GM23338 (cell line): Measurements from ENCODE around the gene CRYL1. TPM values are rescaled to one million over a fixed set of nuclear protein-coding genes. Genes with fewer than 3 reads are reported as not detected.

Experiments
- ATAC-seq: fragments of 200-7000 bp; cut with Tn5 transposase; 3 replicates; pipeline ENCODE4 v1.9.1; 2020
- DNase-seq: peaks from one replicate; pipeline ENCODE4 v3.0.0-alpha.2; 2015; ENCODE audit warnings: low spot score
- H2AFZ ChIP-seq: fragments of 200-600 bp; sonication (generic); 2 replicates; pipeline ENCODE4 v1.8.0; 2016; ENCODE audit warnings: antibody characterized with exemption, mild to moderate bottlenecking, moderate library complexity
- H3F3A ChIP-seq: fragments of 200-600 bp; sonication (generic); replicated peaks from 2 replicates; pipeline ENCODE4 v1.8.0; 2017; ENCODE audit warnings: antibody characterized with exemption, mixed run types, low read depth
- H3K27ac ChIP-seq: fragments of 200-600 bp; sonication (generic); 2 replicates; pipeline ENCODE4 v1.6.1; 2016; ENCODE audit warnings: low read depth
- H3K27me3 ChIP-seq: fragments of 200-600 bp; sonication (generic); 2 replicates; pipeline ENCODE4 v1.8.0; 2016; ENCODE audit warnings: mild to moderate bottlenecking, mixed run types, moderate library complexity; ENCODE audit not compliant: insufficient read depth
- H3K36me3 ChIP-seq: fragments of 200-600 bp; sonication (generic); 2 replicates; pipeline ENCODE4 v1.8.0; 2016; ENCODE audit warnings: mild to moderate bottlenecking; ENCODE audit not compliant: insufficient read depth
- H3K4me1 ChIP-seq: fragments of 200-600 bp; sonication (generic); 2 replicates; pipeline ENCODE4 v1.8.0; 2016; ENCODE audit warnings: mild to moderate bottlenecking, moderate library complexity; ENCODE audit not compliant: insufficient read depth
- H3K4me2 ChIP-seq: fragments of 200-600 bp; sonication (generic); 2 replicates; pipeline ENCODE4 v1.7.1; 2017; ENCODE audit warnings: mixed run types
- H3K4me3 ChIP-seq: fragments of 200-600 bp; sonication (generic); 2 replicates; pipeline ENCODE4 v1.6.1; 2016; ENCODE audit warnings: mixed run types
- H3K79me2 ChIP-seq: fragments of 200-600 bp; sonication (generic); replicated peaks from 2 replicates; pipeline ENCODE4 v1.8.0; 2017; ENCODE audit warnings: mild to moderate bottlenecking; ENCODE audit not compliant: insufficient read depth
- H3K9me2 ChIP-seq: fragments of 200-600 bp; sonication (generic); 2 replicates; pipeline ENCODE4 v1.8.0; 2017; ENCODE audit not compliant: insufficient read depth
- H4K20me1 ChIP-seq: fragments of 200-600 bp; sonication (generic); replicated peaks from 2 replicates; pipeline ENCODE4 v1.8.0; 2017; ENCODE audit warnings: mild to moderate bottlenecking; ENCODE audit not compliant: insufficient read depth
- H3K27ac Mint-ChIP-seq: 2 replicates; pipeline ENCODE4 v1.8.0; 2020; ENCODE audit warnings: inconsistent platforms, mild to moderate bottlenecking, moderate library complexity, mixed read lengths
- H3K27me3 Mint-ChIP-seq: 3 replicates; pipeline ENCODE4 v1.8.0; 2022; ENCODE audit warnings: low read depth, mild to moderate bottlenecking, moderate library complexity, mixed read lengths, inconsistent platforms; ENCODE audit not compliant: insufficient read depth, poor library complexity
- H3K36me3 Mint-ChIP-seq: 3 replicates; pipeline ENCODE4 v1.8.0; 2021; ENCODE audit warnings: low read depth, mild to moderate bottlenecking, inconsistent platforms, moderate library complexity, mixed read lengths
- H3K4me1 Mint-ChIP-seq: 3 replicates; pipeline ENCODE4 v1.8.0; 2020; ENCODE audit warnings: mild to moderate bottlenecking, inconsistent platforms, mixed read lengths
- H3K4me3 Mint-ChIP-seq: 3 replicates; pipeline ENCODE4 v1.8.0; 2021; ENCODE audit warnings: moderate library complexity, mild to moderate bottlenecking, inconsistent platforms, mixed read lengths
- H3K9me3 Mint-ChIP-seq: 3 replicates; pipeline ENCODE4 v1.8.0; 2020; ENCODE audit warnings: moderate library complexity, mild to moderate bottlenecking, inconsistent platforms, mixed read lengths
- CREB1 ChIP-seq: fragments of 250-450 bp; sonication (Bioruptor Pico); IDR thresholded peaks from 2 replicates; pipeline ENCODE4 v1.5.0; 2020; ENCODE audit warnings: low read depth, mild to moderate bottlenecking, moderate library complexity
- EZH2 ChIP-seq: fragments of 200-600 bp; sonication (generic); IDR thresholded peaks from one replicate; pipeline ENCODE4 v1.8.0; 2017; ENCODE audit warnings: antibody characterized with exemption, mild to moderate bottlenecking, low read depth; ENCODE audit not compliant: unreplicated experiment
- EZH2phosphoT487 ChIP-seq: fragments of 200-600 bp; sonication (generic); IDR thresholded peaks from one replicate; pipeline ENCODE4 v1.8.1; 2018; ENCODE audit warnings: antibody characterized with exemption; ENCODE audit not compliant: unreplicated experiment
- JUNB ChIP-seq: IDR thresholded peaks from one replicate; pipeline ENCODE4 v1.6.1; 2016; ENCODE audit warnings: antibody characterized with exemption; ENCODE audit not compliant: unreplicated experiment
- POLR2AphosphoS5 ChIP-seq: IDR thresholded peaks from 2 replicates; pipeline ENCODE4 v1.6.1; 2016; ENCODE audit warnings: antibody characterized with exemption, low read depth
- ZNF114 ChIP-seq: fragments of 250-450 bp; sonication (Bioruptor Pico); IDR thresholded peaks from 2 replicates; pipeline ENCODE4 v1.5.0; 2020; ENCODE audit warnings: mild to moderate bottlenecking, moderate library complexity
- polyA plus RNA-seq: library from polyadenylated mRNA; unstranded; fragments of >200 nt; fragmentation: Nextera tagmentation; extraction: Ambion mirVana; gene quantifications from 2 replicates; pipeline ENCODE4 v1.2.1, GENCODE V29; 2016
- total RNA-seq: library from RNA; depleted of rRNA; stranded (reverse); fragments of >200 nt; shearing (Covaris generic); gene quantifications from 2 replicates; pipeline ENCODE4 v1.2.3, GENCODE V29; 2014
- TF ChIP-seq, protein P1 (sequence below), 2 experiments: fragments of 200-600 bp in 1 of 2; sonication (generic) in 1 of 2; conservative IDR thresholded peaks; 2 replicates each; pipeline versions ENCODE4 v1.5.1 to v1.6.1; 2016 to 2017; ENCODE audit warnings: antibody characterized with exemption in 2 of 2, low read depth in 2 of 2, mild to moderate bottlenecking in 2 of 2, moderate library complexity in 1 of 2
- TF ChIP-seq, protein P2 (sequence below): IDR thresholded peaks from one replicate; pipeline ENCODE4 v1.6.1; 2018; ENCODE audit warnings: antibody characterized with exemption; ENCODE audit not compliant: unreplicated experiment
- TF ChIP-seq, protein P3 (sequence below): IDR thresholded peaks from 2 replicates; pipeline ENCODE4 v1.6.1; 2016; ENCODE audit warnings: antibody characterized with exemption
- TF ChIP-seq, protein P4 (sequence below): fragments of 250-450 bp; sonication (Bioruptor Pico); IDR thresholded peaks from 2 replicates; pipeline ENCODE4 v1.5.0; 2020; ENCODE audit warnings: mild to moderate bottlenecking, moderate library complexity

CRYL1 gene
- total and polyA plus RNA-seq, 2 experiments from 2014 or later, result 2.2 to 2.6 TPM

GRCh38 chr13:20439261-20439660, 86.4 kb downstream of the CRYL1 start:
- Mint-ChIP-seq H3K9me3 (peaks cover 3% of the 10 kb centered on the region; the same call in 1 of the 3 replicates), H3K27me3 (peaks cover 19% of the 10 kb centered on the region), H3K4me1 (peaks cover 25% of the 10 kb centered on the region), H3K27ac (no peak overlapping the region), H3K4me3 (no peak overlapping the region), H3K36me3 (0 out of 3 replicates have a peak, but pooled peaks cover under 1% of the 10 kb centered on the region)
- Histone ChIP-seq H3K27me3 (peaks cover 27% of the 10 kb centered on the region), H3K4me3 (no peak overlapping the region), H3K79me2 (no peaks in the 10 kb centered on the region), H3K36me3 (no peaks in the 10 kb centered on the region), H3K4me1 (peaks cover 27% of the 10 kb centered on the region), H3F3A (no peaks in the 10 kb centered on the region), H3K4me2 (no peak overlapping the region), H2AFZ (no peak overlapping the region), H3K9me2 (no peaks in the 10 kb centered on the region), H3K27ac (no peak overlapping the region), H4K20me1 (no peaks in the 10 kb centered on the region)
- DNase-seq, result no peak
- no peak for TF ChIP-seq JUNB
- no peak for TF ChIP-seq ZNF114 (CRISPR knock-in tag)
- no peak for TF ChIP-seq POLR2AphosphoS5
- TF ChIP-seq CREB1 (CRISPR knock-in tag), result no peak
- TF ChIP-seq, protein P1, sequence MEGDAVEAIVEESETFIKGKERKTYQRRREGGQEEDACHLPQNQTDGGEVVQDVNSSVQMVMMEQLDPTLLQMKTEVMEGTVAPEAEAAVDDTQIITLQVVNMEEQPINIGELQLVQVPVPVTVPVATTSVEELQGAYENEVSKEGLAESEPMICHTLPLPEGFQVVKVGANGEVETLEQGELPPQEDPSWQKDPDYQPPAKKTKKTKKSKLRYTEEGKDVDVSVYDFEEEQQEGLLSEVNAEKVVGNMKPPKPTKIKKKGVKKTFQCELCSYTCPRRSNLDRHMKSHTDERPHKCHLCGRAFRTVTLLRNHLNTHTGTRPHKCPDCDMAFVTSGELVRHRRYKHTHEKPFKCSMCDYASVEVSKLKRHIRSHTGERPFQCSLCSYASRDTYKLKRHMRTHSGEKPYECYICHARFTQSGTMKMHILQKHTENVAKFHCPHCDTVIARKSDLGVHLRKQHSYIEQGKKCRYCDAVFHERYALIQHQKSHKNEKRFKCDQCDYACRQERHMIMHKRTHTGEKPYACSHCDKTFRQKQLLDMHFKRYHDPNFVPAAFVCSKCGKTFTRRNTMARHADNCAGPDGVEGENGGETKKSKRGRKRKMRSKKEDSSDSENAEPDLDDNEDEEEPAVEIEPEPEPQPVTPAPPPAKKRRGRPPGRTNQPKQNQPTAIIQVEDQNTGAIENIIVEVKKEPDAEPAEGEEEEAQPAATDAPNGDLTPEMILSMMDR (conservative IDR thresholded peaks at IDR 0.05; ENCODE audit: low read depth in 2 of 2), result no peak
- TF ChIP-seq, protein P2, sequence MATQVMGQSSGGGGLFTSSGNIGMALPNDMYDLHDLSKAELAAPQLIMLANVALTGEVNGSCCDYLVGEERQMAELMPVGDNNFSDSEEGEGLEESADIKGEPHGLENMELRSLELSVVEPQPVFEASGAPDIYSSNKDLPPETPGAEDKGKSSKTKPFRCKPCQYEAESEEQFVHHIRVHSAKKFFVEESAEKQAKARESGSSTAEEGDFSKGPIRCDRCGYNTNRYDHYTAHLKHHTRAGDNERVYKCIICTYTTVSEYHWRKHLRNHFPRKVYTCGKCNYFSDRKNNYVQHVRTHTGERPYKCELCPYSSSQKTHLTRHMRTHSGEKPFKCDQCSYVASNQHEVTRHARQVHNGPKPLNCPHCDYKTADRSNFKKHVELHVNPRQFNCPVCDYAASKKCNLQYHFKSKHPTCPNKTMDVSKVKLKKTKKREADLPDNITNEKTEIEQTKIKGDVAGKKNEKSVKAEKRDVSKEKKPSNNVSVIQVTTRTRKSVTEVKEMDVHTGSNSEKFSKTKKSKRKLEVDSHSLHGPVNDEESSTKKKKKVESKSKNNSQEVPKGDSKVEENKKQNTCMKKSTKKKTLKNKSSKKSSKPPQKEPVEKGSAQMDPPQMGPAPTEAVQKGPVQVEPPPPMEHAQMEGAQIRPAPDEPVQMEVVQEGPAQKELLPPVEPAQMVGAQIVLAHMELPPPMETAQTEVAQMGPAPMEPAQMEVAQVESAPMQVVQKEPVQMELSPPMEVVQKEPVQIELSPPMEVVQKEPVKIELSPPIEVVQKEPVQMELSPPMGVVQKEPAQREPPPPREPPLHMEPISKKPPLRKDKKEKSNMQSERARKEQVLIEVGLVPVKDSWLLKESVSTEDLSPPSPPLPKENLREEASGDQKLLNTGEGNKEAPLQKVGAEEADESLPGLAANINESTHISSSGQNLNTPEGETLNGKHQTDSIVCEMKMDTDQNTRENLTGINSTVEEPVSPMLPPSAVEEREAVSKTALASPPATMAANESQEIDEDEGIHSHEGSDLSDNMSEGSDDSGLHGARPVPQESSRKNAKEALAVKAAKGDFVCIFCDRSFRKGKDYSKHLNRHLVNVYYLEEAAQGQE, result no peak
- no peak for TF ChIP-seq EZH2
- TF ChIP-seq, protein P3, sequence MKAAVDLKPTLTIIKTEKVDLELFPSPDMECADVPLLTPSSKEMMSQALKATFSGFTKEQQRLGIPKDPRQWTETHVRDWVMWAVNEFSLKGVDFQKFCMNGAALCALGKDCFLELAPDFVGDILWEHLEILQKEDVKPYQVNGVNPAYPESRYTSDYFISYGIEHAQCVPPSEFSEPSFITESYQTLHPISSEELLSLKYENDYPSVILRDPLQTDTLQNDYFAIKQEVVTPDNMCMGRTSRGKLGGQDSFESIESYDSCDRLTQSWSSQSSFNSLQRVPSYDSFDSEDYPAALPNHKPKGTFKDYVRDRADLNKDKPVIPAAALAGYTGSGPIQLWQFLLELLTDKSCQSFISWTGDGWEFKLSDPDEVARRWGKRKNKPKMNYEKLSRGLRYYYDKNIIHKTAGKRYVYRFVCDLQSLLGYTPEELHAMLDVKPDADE, result no peak
- TF ChIP-seq EZH2phosphoT487, result no peak
- TF ChIP-seq, protein P4, sequence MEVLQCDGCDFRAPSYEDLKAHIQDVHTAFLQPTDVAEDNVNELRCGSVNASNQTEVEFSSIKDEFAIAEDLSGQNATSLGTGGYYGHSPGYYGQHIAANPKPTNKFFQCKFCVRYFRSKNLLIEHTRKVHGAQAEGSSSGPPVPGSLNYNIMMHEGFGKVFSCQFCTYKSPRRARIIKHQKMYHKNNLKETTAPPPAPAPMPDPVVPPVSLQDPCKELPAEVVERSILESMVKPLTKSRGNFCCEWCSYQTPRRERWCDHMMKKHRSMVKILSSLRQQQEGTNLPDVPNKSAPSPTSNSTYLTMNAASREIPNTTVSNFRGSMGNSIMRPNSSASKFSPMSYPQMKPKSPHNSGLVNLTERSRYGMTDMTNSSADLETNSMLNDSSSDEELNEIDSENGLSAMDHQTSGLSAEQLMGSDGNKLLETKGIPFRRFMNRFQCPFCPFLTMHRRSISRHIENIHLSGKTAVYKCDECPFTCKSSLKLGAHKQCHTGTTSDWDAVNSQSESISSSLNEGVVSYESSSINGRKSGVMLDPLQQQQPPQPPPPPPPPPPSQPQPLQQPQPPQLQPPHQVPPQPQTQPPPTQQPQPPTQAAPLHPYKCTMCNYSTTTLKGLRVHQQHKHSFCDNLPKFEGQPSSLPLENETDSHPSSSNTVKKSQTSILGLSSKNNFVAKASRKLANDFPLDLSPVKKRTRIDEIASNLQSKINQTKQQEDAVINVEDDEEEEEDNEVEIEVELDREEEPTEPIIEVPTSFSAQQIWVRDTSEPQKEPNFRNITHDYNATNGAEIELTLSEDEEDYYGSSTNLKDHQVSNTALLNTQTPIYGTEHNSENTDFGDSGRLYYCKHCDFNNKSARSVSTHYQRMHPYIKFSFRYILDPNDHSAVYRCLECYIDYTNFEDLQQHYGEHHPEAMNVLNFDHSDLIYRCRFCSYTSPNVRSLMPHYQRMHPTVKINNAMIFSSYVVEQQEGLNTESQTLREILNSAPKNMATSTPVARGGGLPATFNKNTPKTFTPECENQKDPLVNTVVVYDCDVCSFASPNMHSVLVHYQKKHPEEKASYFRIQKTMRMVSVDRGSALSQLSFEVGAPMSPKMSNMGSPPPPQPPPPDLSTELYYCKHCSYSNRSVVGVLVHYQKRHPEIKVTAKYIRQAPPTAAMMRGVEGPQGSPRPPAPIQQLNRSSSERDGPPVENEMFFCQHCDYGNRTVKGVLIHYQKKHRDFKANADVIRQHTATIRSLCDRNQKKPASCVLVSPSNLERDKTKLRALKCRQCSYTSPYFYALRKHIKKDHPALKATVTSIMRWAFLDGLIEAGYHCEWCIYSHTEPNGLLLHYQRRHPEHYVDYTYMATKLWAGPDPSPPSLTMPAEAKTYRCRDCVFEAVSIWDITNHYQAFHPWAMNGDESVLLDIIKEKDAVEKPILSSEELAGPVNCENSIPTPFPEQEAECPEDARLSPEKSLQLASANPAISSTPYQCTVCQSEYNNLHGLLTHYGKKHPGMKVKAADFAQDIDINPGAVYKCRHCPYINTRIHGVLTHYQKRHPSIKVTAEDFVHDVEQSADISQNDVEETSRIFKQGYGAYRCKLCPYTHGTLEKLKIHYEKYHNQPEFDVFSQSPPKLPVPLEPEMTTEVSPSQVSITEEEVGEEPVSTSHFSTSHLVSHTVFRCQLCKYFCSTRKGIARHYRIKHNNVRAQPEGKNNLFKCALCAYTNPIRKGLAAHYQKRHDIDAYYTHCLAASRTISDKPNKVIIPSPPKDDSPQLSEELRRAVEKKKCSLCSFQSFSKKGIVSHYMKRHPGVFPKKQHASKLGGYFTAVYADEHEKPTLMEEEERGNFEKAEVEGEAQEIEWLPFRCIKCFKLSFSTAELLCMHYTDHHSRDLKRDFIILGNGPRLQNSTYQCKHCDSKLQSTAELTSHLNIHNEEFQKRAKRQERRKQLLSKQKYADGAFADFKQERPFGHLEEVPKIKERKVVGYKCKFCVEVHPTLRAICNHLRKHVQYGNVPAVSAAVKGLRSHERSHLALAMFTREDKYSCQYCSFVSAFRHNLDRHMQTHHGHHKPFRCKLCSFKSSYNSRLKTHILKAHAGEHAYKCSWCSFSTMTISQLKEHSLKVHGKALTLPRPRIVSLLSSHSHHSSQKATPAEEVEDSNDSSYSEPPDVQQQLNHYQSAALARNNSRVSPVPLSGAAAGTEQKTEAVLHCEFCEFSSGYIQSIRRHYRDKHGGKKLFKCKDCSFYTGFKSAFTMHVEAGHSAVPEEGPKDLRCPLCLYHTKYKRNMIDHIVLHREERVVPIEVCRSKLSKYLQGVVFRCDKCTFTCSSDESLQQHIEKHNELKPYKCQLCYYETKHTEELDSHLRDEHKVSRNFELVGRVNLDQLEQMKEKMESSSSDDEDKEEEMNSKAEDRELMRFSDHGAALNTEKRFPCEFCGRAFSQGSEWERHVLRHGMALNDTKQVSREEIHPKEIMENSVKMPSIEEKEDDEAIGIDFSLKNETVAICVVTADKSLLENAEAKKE (CRISPR knock-in tag), result no peak
- no peak for ATAC-seq
